RWPE1 (cell line): Measurements from ENCODE around the gene RABEP1.

Experiments used
- CTCF ChIA-PET: fragments of 350-600 bp; sonication (Branson Sonifier 250); formaldehyde crosslinking; extraction: SDS; loops from one replicate; lab custom pipeline; 2021; lab: Yijun Ruan, JAX
- POLR2A ChIA-PET: fragments of 400-600 bp; formaldehyde crosslinking; extraction: SDS; loops from one replicate; lab custom pipeline; 2020; ENCODE audit warnings: antibody characterized with exemption; ENCODE audit not compliant: low non-redundant PET; lab: Yijun Ruan, JAX
- DNase-seq: peaks from one replicate; pipeline ENCODE4 v3.0.0; 2012; ENCODE audit warnings: low spot score
- H3K27ac ChIP-seq: fragments of 450-650 bp; 2 replicates; pipeline ENCODE4 v1.5.1; 2017
- TF ChIP-seq, protein P1 (sequence below): fragments of 450-650 bp; conservative IDR thresholded peaks from 2 replicates; pipeline ENCODE4 v1.5.1; 2017; ENCODE audit warnings: low read depth, mild to moderate bottlenecking

RABEP1 gene

DNA sequence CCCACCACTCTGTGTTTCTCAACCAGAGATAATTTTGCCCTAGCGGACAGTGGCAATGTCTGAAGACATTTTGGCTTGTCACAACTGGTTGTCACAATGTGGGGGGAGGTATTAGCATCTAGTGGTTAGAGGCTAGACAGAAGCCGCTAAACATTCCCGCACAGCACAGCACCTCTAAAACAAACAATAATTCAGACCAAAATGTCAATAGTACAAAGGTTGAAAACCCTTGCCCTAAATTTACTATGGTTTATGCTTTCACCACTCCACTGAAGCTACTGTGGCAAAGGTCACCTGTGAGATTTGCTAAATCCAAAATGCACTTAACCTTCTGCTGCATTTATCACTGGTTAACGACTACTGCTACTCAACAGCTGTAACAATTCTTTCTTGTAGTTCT, 123.3 kb downstream of the RABEP1 start:
- TF ChIP-seq, protein P1, sequence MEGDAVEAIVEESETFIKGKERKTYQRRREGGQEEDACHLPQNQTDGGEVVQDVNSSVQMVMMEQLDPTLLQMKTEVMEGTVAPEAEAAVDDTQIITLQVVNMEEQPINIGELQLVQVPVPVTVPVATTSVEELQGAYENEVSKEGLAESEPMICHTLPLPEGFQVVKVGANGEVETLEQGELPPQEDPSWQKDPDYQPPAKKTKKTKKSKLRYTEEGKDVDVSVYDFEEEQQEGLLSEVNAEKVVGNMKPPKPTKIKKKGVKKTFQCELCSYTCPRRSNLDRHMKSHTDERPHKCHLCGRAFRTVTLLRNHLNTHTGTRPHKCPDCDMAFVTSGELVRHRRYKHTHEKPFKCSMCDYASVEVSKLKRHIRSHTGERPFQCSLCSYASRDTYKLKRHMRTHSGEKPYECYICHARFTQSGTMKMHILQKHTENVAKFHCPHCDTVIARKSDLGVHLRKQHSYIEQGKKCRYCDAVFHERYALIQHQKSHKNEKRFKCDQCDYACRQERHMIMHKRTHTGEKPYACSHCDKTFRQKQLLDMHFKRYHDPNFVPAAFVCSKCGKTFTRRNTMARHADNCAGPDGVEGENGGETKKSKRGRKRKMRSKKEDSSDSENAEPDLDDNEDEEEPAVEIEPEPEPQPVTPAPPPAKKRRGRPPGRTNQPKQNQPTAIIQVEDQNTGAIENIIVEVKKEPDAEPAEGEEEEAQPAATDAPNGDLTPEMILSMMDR: no peak
- ChIA-PET POLR2A (no interaction called here), CTCF (interaction anchor here (0.6 kb wide), 2 partner anchors 33 to 909 kb away, joined by 3 to 5 read pairs; no protein-coding TSS in a partner anchor)
- H3K27ac ChIP-seq: no peak overlapping the region
- no peak for DNase-seq

DNA sequence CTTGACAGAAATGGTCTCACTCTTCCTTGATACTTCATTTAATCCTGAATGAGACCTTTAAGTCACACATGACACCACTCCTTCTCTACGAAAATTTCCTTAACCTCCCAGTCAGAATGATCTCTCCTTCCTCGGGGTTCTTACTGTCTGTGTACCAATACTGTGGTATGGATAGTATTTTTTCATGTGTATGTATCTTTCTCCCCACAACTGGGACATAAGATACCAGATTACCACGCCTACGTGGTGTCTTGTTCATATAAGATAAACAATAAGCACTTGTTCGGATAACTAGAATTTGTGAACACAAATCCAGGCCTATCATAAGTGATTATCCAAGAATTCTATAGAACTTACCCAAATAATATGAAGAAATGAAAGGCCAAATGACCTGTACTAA, 126.1 kb downstream of the RABEP1 start:
- H3K27ac ChIP-seq: no peak overlapping the region
- CTCF ChIA-PET: no interaction called here
- POLR2A ChIA-PET: no interaction called here
- TF ChIP-seq, protein P1: no peak
- no peak for DNase-seq

DNA sequence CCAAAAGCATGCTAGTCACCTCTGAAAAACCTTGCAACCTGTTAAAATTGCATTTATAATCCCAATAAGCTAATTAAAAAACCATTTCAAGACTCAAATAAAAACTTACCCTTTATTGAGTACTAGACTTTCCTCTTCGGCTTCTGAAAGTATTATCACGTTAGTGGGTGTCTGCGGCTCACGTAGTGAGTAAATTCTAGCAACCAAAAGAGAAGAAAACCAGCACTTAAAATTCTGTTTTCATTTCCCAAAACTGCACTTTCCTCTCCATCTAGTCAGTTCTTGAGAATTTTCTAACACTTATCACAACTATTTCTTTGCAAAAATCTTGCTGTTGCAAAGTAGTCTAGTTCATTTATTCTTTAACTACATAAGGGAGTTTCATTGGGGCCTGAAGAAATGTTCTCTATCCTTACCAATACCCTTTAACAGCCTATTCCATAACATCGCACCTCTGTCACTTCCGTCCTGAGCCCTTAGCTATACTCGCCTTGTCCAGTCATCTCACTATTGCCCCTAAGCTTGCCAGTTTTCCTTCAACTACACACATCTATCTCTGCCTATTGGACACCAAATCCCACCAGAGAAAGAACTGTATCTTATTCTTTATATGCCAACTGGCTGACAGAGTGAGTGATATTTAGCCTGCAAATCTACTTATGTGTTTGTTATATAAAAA, 128.6 kb downstream of the RABEP1 start:
- TF ChIP-seq, protein P1: no peak
- ChIA-PET CTCF (interaction anchor here (0.6 kb wide), 1 partner anchor 1325 kb away, joined by 3 read pairs; no protein-coding TSS in a partner anchor), POLR2A (interaction anchor here (0.7 kb wide), 1 partner anchor 45 kb away, joined by 6 read pairs; no protein-coding TSS in a partner anchor)
- H3K27ac ChIP-seq: no peak overlapping the region
- DNase-seq: no peak

DNA sequence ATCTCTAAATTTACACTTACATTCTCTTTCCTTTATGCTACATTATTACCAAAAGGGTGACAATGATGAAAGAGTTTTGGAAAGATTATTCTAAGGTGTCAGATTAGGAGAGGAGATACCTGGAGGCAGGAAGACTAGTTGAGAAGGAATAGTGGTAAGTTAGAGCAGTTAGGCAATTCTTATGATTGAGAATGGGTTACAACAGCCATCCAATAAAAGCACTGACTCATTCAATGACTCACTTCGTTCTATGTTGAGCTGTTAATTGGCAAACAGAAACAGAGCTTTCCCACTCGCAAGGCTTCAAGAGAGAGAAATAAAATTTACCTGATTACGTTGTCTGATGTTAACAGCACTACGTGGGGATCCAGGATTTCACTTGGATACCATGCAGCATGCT, 131.6 kb downstream of the RABEP1 start:
- TF ChIP-seq, protein P1: no peak
- POLR2A ChIA-PET: no interaction called here

DNA sequence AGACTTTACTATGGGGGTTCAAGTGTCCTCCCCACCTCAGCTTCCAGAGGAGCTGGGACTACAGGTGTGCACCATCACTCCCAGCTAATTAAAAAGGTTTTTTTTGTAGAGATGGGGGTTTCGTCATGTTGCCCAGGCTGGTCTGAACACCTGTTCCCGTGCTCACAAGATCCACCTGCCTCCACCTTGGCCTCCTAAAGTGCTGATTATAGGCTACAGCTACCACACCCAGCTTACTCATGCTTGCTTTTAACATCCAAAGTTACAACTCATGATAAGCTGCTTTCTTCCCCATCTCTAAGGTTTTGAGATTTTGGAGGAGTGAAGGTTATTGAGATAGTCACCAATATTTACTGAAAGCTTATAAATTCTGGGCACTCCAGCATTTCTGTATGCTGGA, 134.8 kb downstream of the RABEP1 start:
- POLR2A ChIA-PET: no interaction called here
- TF ChIP-seq, protein P1: no peak
- peak overlapping the region; percentile 47 for H3K27ac ChIP-seq
- CTCF ChIA-PET: interaction anchor here (0.7 kb wide), 1 partner anchor 82 kb away, joined by 3 read pairs; no protein-coding TSS in a partner anchor
- no peak for DNase-seq

More for the DNA sequence above, 131.6 kb downstream of the RABEP1 start:
- CTCF ChIA-PET: interaction anchor here (0.6 to 1.3 kb wide), 2 partner anchors 26 to 75 kb away, joined by 3 to 4 read pairs; partner anchors contain the start of gene C1QBP
- DNase-seq: peak; percentile 80
- peak overlapping the region; percentile 90 for H3K27ac ChIP-seq

DNA sequence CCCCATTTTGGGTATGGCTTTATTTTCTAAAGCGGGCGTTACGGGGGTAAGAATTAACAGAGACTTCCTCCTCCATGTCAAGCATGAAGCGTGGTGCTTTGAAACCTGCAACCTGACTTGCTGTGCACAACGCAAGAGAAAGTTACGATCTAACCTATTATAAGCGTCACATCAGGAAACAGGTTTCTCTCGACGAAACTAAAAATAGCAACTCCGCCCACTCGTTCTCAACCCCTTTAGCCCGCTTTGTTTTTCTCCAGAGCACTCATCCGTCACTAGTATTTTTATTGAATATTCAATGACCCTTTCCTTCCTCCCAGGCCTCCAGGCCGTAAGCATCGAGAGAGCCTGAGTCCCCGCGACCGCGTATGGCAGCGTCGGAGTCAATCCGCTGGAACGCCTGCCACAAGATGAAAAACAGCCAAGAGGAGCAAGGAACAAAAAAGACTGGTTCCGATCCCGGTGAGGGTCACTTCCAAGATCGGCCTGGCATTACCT, 136.8 kb downstream of the RABEP1 start:
- ChIA-PET CTCF (interaction anchor here (0.6 to 2.0 kb wide), 3 partner anchors 19 to 27 kb away, joined by 3 to 11 read pairs (median 5); partner anchors contain the start of gene C1QBP), POLR2A (interaction anchor here (0.7 to 1.3 kb wide), 2 partner anchors 20 to 51 kb away, joined by 3 to 9 read pairs; partner anchors contain the start of gene C1QBP)
- no peak for DNase-seq
- TF ChIP-seq, protein P1: no peak
- H3K27ac ChIP-seq: peak overlapping the region; percentile 88
